GM18499 (cell line): Measurements from ENCODE around the gene SDHAF4.
"Not testable (repeated sequence)": the region's sequence is repeated elsewhere in the genome, so short reads cannot be mapped to it uniquely, and the experiment has no call there.

Experiments used
- ATAC-seq: cut with Tn5 transposase; IDR thresholded peaks from one replicate; pipeline ENCODE4 v1.9.1; 2021; ENCODE audit warnings: moderate number of reproducible peaks; ENCODE audit not compliant: insufficient read depth, unreplicated experiment

The SDHAF4 gene

DNA sequence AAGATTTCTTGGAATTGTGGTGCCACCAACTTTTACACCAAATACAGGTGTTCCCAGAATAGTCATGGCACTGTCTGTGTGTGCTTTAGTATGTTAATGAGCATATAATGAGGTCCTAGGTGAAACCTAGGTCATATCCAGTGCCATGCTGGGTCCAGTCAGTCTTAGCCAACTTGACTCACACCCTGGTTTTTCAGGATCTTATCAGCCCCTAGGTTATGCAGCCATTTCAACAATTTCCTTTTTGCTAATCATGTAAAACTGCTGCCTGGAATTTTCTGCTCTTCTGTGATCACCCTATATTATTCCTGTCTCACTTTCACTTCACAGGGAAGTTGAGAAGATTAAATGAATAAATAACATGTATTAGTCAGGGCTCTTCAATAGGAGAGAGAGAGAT lies 23.7 kb downstream of the SDHAF4 start:
- ATAC-seq: no peak

- ATAC-seq: no peak
Observed at GRCh38 chr6:70592391-70593117, 25.8 kb downstream of the SDHAF4 start.

GRCh38 chr6:70593118-70593486 lies 26.4 kb downstream of the SDHAF4 start:
- ATAC-seq: no peak

DNA sequence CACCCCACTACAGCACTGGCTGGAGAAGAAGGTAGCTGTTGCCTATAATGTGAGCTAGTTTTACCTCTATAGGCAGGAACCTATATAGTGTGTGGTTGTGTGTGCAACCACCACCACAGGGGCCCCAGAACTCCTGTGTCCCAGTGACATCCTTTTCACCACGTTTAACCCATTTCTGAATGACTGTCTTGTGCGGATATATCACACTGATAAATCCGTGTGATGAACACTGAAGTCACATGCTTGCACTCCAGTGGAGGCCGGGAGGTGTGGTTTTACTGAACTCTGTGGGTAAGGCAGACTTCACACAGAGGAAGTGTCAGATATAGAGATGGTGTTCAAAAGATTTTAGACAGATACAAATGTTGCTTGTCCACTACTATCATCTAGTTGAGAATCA lies 32.5 kb downstream of the SDHAF4 start:
- ATAC-seq: no peak

GRCh38 chr6:70601014-70601413 lies 34.3 kb downstream of the SDHAF4 start:
- no peak for ATAC-seq

- ATAC-seq: no peak
Observed at GRCh38 chr6:70604254-70604653, 37.5 kb downstream of the SDHAF4 start.

DNA sequence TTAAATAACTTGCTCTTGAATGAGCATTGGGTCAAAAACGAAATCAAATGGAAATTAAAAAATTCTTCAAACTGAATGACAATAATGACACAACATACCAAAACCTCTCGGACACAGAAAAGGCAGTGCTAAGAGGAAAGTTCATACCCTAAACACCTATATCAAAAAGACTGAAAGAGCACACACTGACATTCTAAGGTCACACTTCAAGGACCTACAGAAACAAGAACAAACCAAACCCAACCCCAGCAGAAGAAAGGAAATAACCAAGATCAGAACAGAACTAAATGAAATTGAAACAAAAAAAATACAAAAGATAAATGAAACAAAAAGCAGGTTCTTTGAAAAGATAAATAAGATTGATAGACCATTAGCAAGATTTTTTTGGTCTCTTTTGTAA lies 40.6 kb downstream of the SDHAF4 start:
- not testable (repeated sequence) for ATAC-seq

- not testable (repeated sequence) for ATAC-seq
Observed at GRCh38 chr6:70609181-70609580, 42.5 kb downstream of the SDHAF4 start.

DNA sequence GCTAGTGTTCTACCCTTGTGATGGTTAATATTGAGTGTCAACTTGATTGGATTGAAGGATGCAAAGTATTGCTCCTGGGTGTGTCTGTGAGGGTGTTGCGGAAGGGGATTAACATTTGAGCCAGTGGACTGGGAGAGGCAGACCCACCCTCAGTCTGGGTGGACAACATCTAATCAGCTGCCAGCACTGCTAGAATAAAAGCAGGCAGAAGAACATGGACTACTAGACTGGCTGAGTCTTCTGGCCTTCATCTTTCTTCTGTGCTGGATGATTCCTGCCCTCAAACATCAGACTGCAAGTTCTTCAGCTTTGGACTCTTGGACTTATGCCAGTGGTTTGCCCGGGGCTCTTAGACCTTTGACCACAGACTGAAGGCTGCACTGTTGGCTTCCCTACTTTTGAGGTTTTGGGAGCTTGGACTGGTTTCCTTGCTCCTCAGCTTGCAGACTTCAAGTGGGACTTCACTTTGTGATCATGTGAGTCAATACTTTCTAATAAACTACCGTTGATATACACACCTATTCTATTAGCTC lies 50.1 kb downstream of the SDHAF4 start:
- ATAC-seq: no peak

GRCh38 chr6:70620746-70621145 lies 54.0 kb downstream of the SDHAF4 start:
- no peak for ATAC-seq

GRCh38 chr6:70622461-70622860 lies 55.7 kb downstream of the SDHAF4 start:
- no peak for ATAC-seq

DNA sequence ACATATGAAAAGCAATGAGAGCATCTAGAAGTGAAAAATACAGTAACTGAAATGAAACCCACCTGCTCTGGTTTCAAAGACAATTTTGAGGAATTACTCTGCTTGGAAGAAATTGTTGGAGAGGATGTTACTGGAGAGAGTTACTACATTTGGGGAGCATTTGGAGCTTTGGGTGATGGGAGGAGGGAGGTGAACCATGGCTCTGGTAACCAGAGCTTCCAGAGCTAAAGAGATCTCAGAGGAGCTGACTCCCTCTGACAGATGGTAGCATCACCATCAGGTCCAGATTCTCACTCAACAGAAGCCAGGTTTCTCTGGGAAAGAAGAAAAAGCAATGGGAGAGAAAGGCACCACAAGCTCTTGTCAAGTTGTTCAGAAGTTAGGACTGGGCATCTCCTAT lies 58.7 kb downstream of the SDHAF4 start:
- ATAC-seq: no peak

DNA sequence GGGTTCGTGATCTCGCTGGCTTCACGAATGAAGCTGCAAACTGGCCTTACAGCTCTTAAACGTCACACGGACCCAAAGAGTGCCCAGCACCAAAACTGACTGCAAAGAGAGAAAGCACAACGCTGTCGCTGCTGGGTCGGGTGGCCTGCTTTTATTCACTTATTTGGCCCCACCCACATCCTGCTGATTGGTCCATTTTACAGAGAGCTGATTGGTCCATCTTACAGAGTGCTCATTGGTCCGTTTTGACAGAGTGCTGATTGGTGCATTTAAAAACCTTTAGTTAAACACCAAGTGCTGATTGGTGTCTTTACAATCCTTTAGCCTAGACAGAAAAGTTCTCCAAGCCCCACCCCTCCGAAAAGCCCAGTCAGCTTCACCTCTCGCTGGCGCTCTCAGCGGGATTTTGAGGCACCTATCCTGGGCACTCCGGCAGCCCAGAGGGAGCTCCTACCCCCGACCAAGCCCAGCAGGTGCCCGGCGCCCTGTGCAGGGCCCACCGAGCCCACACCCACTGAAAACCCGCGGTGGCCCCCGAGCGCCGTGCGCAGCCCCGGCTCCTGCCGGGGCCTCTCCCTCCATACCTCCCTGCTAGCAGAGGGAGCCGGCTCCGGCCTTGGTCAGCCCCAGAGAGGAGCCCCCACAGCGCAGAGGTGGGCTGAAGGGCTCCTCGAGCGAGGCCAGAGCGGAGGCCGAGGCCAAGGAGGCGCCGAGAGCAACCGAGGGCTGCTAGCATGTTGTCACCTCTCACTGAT lies 60.9 kb downstream of the SDHAF4 start:
- no peak for ATAC-seq

DNA sequence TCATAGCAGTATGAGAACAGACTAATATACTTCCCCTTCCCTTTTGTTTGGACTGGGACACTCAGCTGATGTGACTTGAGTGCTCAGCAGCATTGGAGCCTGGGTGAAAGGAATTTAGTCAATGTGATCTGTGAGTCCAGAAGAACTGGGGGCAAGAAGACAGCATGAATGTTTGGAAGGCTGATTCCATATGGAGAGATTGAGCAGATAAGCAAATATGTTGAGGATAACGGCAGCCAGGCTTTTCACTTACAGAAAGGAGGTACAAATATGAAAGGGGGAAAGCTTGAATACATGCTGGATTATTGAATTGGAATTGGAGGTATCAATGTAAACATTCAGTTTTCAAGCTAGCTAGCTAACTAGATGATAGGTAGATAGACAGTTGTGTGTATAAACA lies 63.2 kb downstream of the SDHAF4 start:
- no peak for ATAC-seq

- ATAC-seq: no peak
Observed at GRCh38 chr6:70633870-70634269, 67.1 kb downstream of the SDHAF4 start.

DNA sequence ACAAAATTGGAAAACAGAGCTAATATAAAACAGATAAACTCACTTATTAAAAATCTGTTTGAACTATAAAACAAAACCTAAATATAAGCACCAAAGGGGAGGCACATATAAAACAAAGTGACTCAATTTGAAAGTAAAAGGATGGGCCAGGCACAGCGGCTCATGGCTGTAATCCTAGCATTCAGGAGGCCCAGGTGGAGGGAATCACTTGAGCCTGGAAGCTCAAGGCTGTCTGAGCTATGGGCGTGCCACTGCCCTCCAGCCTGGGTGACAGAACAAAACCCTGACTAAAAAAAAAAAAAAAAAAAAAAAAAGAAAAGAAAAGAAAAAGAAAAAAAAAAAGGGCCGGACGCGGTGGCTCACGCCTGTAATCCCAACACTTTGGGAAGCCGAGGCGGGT lies 69.9 kb downstream of the SDHAF4 start:
- no peak for ATAC-seq

DNA sequence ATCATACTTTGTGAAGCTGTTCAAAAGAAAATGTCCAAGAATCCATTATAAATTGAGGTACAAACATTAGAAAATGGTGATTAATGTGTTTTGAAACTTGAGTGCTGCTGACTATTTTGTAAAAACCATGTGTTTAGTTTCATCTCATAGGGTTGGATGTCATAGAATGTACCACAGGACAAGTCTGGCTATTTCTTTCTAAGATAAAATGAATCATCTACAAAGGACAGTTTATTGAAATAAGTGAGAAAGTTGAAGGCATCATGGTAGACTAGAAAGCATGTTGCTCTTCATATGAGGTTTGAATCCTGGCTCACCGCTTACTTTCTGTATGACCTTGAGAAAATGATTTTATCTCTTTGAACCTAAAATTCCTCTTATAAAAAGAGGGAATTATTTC lies 71.7 kb downstream of the SDHAF4 start:
- ATAC-seq: no peak
